Measurements from ENCODE around the gene SIX5. TPM values are rescaled to one million over a fixed set of nuclear protein-coding genes. Genes with fewer than 3 reads are reported as not detected.

SIX5 gene
- total RNA-seq, 1 experiment from 2014 or later, result 27.6 TPM

- ChIA-PET CTCF (interaction anchor here (0.6 kb wide), 1 partner anchor 9 kb away, joined by 3 read pairs; no protein-coding TSS in a partner anchor), POLR2A (ENCODE audit: unreplicated experiment) (interaction anchor here (0.7 kb wide), 1 partner anchor 10 kb away, joined by 5 read pairs; no protein-coding TSS in a partner anchor)
- H3K4me2 ChIP-seq, result peak overlapping the region; percentile 95
- peaks cover 13% of the 10 kb centered on the region for H3K36me3 ChIP-seq (ENCODE audit: low read depth)
- no peaks in the 10 kb centered on the region for H4K20me1 ChIP-seq (ENCODE audit: insufficient read depth)
- H3K79me2 ChIP-seq (ENCODE audit: low read depth), result peaks cover 28% of the 10 kb centered on the region
- TF ChIP-seq EZH2 (IDR thresholded peaks at IDR 0.05; ENCODE audit: low read depth), result no peak
- TF ChIP-seq CTCF (conservative IDR thresholded peaks at IDR 0.05), result no peak
- no peaks in the 10 kb centered on the region for H3K27me3 ChIP-seq (ENCODE audit: insufficient read depth, low read depth)
- DNase-seq, result no peak
- peak overlapping the region; percentile 93; the same call in 1 of the 2 replicates for H3K4me3 ChIP-seq
- intact Hi-C loops (cut with micrococcal nuclease; ENCODE audit: unreplicated experiment), result no loop called here
- H2AFZ ChIP-seq, result no peak overlapping the region
- peaks cover 8% of the 10 kb centered on the region; the same call in 1 of the 2 replicates for H3F3A ChIP-seq (ENCODE audit: insufficient read depth, low read depth)
- H3K9me3 ChIP-seq (ENCODE audit: insufficient read depth, low read depth), result no peaks in the 10 kb centered on the region
- H3K9me2 ChIP-seq (ENCODE audit: insufficient read depth), result no peaks in the 10 kb centered on the region
- TSS peak; percentile 32 for BruUV-seq (replicated peaks)
- H3K27ac ChIP-seq, result no peak overlapping the region
- H3K4me1 ChIP-seq (replicated peaks; ENCODE audit: insufficient read depth), result peaks cover 18% of the 10 kb centered on the region
Measured at GRCh38 chr19:45790942-45791341, 21.9 kb upstream of the SIX5 start.

GRCh38 chr19:45789035-45789786 lies 20.2 kb upstream of the SIX5 start:
- Histone ChIP-seq H3K79me2 (ENCODE audit: low read depth) (peaks cover 34% of the 10 kb centered on the region), H3K4me3 (no peak overlapping the region), H3K9me2 (ENCODE audit: insufficient read depth) (no peaks in the 10 kb centered on the region), H3F3A (ENCODE audit: insufficient read depth, low read depth) (peaks cover 10% of the 10 kb centered on the region; the same call in 1 of the 2 replicates), H3K27ac (no peak overlapping the region), H4K20me1 (ENCODE audit: insufficient read depth) (no peaks in the 10 kb centered on the region), H2AFZ (no peak overlapping the region), H3K4me2 (no peak overlapping the region), H3K4me1 (replicated peaks; ENCODE audit: insufficient read depth) (peaks cover 26% of the 10 kb centered on the region), H3K9me3 (ENCODE audit: insufficient read depth, low read depth) (no peaks in the 10 kb centered on the region), H3K27me3 (ENCODE audit: insufficient read depth, low read depth) (no peaks in the 10 kb centered on the region), H3K36me3 (ENCODE audit: low read depth) (peaks cover 17% of the 10 kb centered on the region)
- BruUV-seq (replicated peaks), result no TSS peak
- ChIA-PET POLR2A (ENCODE audit: unreplicated experiment) (no interaction called here), CTCF (interaction anchor here (0.7 kb wide), 1 partner anchor 70 kb away, joined by 4 read pairs; no protein-coding TSS in a partner anchor)
- TF ChIP-seq EZH2 (IDR thresholded peaks at IDR 0.05; ENCODE audit: low read depth) (no peak), CTCF (conservative IDR thresholded peaks at IDR 0.05) (no peak)
- no peak for DNase-seq
- intact Hi-C loops (cut with micrococcal nuclease; ENCODE audit: unreplicated experiment), result no loop called here

- H3K79me2 ChIP-seq (ENCODE audit: low read depth), result peaks cover 27% of the 10 kb centered on the region
- peaks cover 43% of the 10 kb centered on the region for H3K4me1 ChIP-seq (replicated peaks; ENCODE audit: insufficient read depth)
- no peak overlapping the region for H3K4me3 ChIP-seq
- H3K4me2 ChIP-seq, result no peak overlapping the region
- no peaks in the 10 kb centered on the region for H3K9me3 ChIP-seq (ENCODE audit: insufficient read depth, low read depth)
- ChIA-PET CTCF (no interaction called here), POLR2A (ENCODE audit: unreplicated experiment) (no interaction called here)
- intact Hi-C loops (cut with micrococcal nuclease; ENCODE audit: unreplicated experiment), result no loop called here
- BruUV-seq (replicated peaks), result no TSS peak
- no peaks in the 10 kb centered on the region for H3K9me2 ChIP-seq (ENCODE audit: insufficient read depth)
- peaks cover 17% of the 10 kb centered on the region for H3K36me3 ChIP-seq (ENCODE audit: low read depth)
- H3F3A ChIP-seq (ENCODE audit: insufficient read depth, low read depth), result peaks cover 25% of the 10 kb centered on the region; the same call in 1 of the 2 replicates
- H3K27me3 ChIP-seq (ENCODE audit: insufficient read depth, low read depth), result no peaks in the 10 kb centered on the region
- no peak for DNase-seq
- H2AFZ ChIP-seq, result no peak overlapping the region
- H4K20me1 ChIP-seq (ENCODE audit: insufficient read depth), result no peaks in the 10 kb centered on the region
- H3K27ac ChIP-seq, result no peak overlapping the region
- TF ChIP-seq EZH2 (IDR thresholded peaks at IDR 0.05; ENCODE audit: low read depth) (no peak), CTCF (conservative IDR thresholded peaks at IDR 0.05) (no peak)
Measured at GRCh38 chr19:45786533-45786894, 17.5 kb upstream of the SIX5 start.

All from PC-9 (cell line).